Spleen (tissue), 11 donors: ENCODE measurements around the gene ADAT2. TPM values are rescaled to one million over a fixed set of nuclear protein-coding genes. Genes with fewer than 3 reads are reported as not detected.
"Not testable (repeated sequence)": the region's sequence is repeated elsewhere in the genome, so short reads cannot be mapped to it uniquely, and the experiment has no call there.

Experiments used
- DNase-seq: peaks from one replicate; pipeline ENCODE4 v3.0.0-alpha.2; 2020
- H3K27ac ChIP-seq, 8 donors: fragments of 200-600 bp; sonication (generic) in 7 of 8; 1 replicate in 4 of 8; 2 replicates in 4 of 8; pipeline versions ENCODE4 v1.5.0 to v1.8.0; 2016 to 2021; ENCODE audit warnings: inconsistent platforms in 4 of 8, mild to moderate bottlenecking in 4 of 8, moderate library complexity in 1 of 8
- H3K27me3 ChIP-seq, 7 donors: fragments of 200-600 bp; sonication (generic) in 6 of 7; replicated peaks in 1 of 7; 1 replicate in 4 of 7; 2 replicates in 3 of 7; pipeline versions ENCODE4 v1.5.0 to v1.8.0; 2016 to 2021; ENCODE audit warnings: inconsistent platforms in 3 of 7, mild to moderate bottlenecking in 1 of 7
- H3K36me3 ChIP-seq, 6 donors: fragments of 200-600 bp; sonication (generic) in 5 of 6; 1 replicate in 4 of 6; 2 replicates in 2 of 6; pipeline versions ENCODE4 v1.5.0 to v1.8.0; 2016 to 2021; ENCODE audit warnings: inconsistent platforms in 2 of 6
- H3K4me1 ChIP-seq, 6 donors: fragments of 200-600 bp; sonication (generic) in 5 of 6; 1 replicate in 3 of 6; 2 replicates in 3 of 6; pipeline versions ENCODE4 v1.5.0 to v1.8.0; 2016 to 2021; ENCODE audit warnings: inconsistent platforms in 3 of 6
- H3K4me3 ChIP-seq, 8 donors: fragments of 200-600 bp; sonication (generic) in 7 of 8; 1 replicate in 4 of 8; 2 replicates in 4 of 8; pipeline versions ENCODE4 v1.5.0 to v1.8.0; 2016 to 2021; ENCODE audit warnings: inconsistent platforms in 4 of 8, mild to moderate bottlenecking in 4 of 8, moderate library complexity in 2 of 8
- H3K9me3 ChIP-seq, 8 donors: fragments of 200-600 bp; sonication (generic) in 7 of 8; 1 replicate in 4 of 8; 2 replicates in 4 of 8; pipeline versions ENCODE4 v1.5.0 to v1.8.0; 2016 to 2021; ENCODE audit warnings: inconsistent platforms in 4 of 8
- POLR2A ChIP-seq, 3 donors: fragments of 450-650 bp; IDR thresholded peaks; one replicate each; pipeline ENCODE4 v1.5.1; 2017; ENCODE audit warnings: antibody characterized with exemption in 3 of 3, mild to moderate bottlenecking in 1 of 3
- POLR2AphosphoS5 ChIP-seq, 3 donors: sonication (generic); formaldehyde crosslinking; IDR thresholded peaks; one replicate each; pipeline ENCODE4 v1.5.1; 2017; ENCODE audit warnings: antibody characterized with exemption in 3 of 3
- WGBS, 5 donors: extraction: QIAGEN DNeasy Blood & Tissue Kit in 3 of 5; methylation state at CpG; one replicate each; pipeline versions ENCODE4 v1.1.5 to v1.1.7; 2013 to 2018; 5-methylcytosine and 5-hydroxymethylcytosine counted together
- intact Hi-C: fragments of 100-400 bp; cut with DNase I; formaldehyde crosslinking; loops from one replicate; pipeline ENCODE4 v1.15.0; 2023; ENCODE audit warnings: low total_unique reads
- polyA plus RNA-seq, 3 donors: library from polyadenylated mRNA; stranded (reverse); fragments of 200-250 nt; gene quantifications; one replicate each; pipeline ENCODE4 v1.2.1, GENCODE V29; 2013
- total RNA-seq, 7 donors: library from RNA; depleted of rRNA in 3 of 7; stranded (reverse); fragments of >200 nt in 3 of 7; fragmentation: NEBNext Ultra II Directional in 4 of 7; extraction: Animal tissue kit (Norgen Biotek cat#: 25700) in 4 of 7; gene quantifications; one replicate each; pipeline versions ENCODE4 v1.1.0 to v1.2.1, GENCODE V29; 2016 to 2021
- TF ChIP-seq, protein P1 (sequence below), 11 experiments: fragments of 200-600 bp in 7 of 11; fragments of 450-650 bp in 4 of 11; sonication (generic) in 4 of 11; IDR thresholded peaks in 8 of 11; conservative IDR thresholded peaks in 3 of 11; 1 replicate in 7 of 11; 2 replicates in 4 of 11; pipeline versions ENCODE4 v1.4.0 to v1.8.0; 2016 to 2021; ENCODE audit warnings: antibody characterized with exemption in 11 of 11, inconsistent platforms in 4 of 11, mild to moderate bottlenecking in 1 of 11
- donor health status: healthy with polysubstance abuse.
- donor health status: DM: no; HTN: no; CAD: no; lungs with moderate emphysema.
- donor health status: DM: no; HTN: no; CAD: no.
- donor health status: Bipolar disorder and iron deficiency.
- donor health status: healthy.
- donor health status: DM: no; HTN: no; CAD: no.
- donor health status: DM: yes; HTN: yes; CAD: no.

ADAT2 gene
- total and polyA plus RNA-seq, 10 donors = 5.4 to 17.8 (median 9.8) TPM

DNA sequence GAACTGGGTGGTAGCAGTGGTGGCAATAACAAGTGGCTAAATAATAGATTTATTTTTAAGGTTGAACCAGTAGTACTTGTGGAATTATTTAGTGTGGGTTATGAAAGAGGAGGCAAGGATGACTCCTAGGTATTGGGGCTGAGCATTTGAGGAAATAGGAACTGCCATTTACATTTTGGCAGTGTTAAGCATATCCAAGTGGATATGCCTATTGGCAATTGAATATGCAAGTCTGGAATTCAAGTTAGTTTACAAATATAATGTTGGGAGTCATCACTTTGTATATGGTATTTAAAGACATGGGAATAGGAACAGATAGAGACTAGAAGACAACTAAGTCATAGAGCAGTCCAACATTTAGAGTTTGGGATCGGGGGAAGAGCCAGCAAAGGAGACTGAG, 26.1 kb upstream of the ADAT2 start:
- intact Hi-C loops = no loop called here
- 91 to 100% (median 96%) methylated on average over 1 of the region's 1 CpG for WGBS, 5 donors
- Histone ChIP-seq H3K27me3 (no peaks in the 10 kb centered on the region), H3K9me3 (no peaks in the 10 kb centered on the region), H3K27ac (no peak overlapping the region), H3K4me1 (no peaks in the 10 kb centered on the region), H3K36me3 (peaks cover 4 to 100% (median 50%) of the 10 kb centered on the region in 6 donors), H3K4me3 (no peak overlapping the region)
- TF ChIP-seq POLR2AphosphoS5 (IDR thresholded peaks at IDR 0.05) = no peak
- TF ChIP-seq POLR2A (IDR thresholded peaks at IDR 0.05) = no peak
- TF ChIP-seq, protein P1, sequence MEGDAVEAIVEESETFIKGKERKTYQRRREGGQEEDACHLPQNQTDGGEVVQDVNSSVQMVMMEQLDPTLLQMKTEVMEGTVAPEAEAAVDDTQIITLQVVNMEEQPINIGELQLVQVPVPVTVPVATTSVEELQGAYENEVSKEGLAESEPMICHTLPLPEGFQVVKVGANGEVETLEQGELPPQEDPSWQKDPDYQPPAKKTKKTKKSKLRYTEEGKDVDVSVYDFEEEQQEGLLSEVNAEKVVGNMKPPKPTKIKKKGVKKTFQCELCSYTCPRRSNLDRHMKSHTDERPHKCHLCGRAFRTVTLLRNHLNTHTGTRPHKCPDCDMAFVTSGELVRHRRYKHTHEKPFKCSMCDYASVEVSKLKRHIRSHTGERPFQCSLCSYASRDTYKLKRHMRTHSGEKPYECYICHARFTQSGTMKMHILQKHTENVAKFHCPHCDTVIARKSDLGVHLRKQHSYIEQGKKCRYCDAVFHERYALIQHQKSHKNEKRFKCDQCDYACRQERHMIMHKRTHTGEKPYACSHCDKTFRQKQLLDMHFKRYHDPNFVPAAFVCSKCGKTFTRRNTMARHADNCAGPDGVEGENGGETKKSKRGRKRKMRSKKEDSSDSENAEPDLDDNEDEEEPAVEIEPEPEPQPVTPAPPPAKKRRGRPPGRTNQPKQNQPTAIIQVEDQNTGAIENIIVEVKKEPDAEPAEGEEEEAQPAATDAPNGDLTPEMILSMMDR (IDR thresholded peaks at IDR 0.05 in 8 of 11, conservative IDR thresholded peaks at IDR 0.05 in 3 of 11) = no peak
- DNase-seq = no peak

DNA sequence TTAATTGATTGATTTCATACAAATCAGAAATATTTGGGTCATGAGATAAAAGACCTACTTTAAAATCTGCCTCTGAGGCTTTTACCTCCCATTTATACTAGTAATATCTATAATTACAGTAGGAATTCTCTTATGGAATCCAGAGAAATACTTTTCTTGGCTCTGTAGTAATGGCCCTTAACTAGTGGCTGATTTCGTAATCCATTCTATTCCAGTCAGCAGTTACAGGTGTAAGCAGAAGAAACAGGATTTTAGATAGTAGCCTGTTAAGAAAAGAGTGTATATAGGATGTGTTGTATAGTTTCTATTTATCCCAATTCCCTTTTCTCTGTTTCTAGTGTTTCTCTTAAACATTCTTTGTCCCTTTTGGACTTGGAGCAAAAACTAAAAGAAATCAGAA, 21.3 kb upstream of the ADAT2 start:
- H3K27me3 ChIP-seq = no peaks in the 10 kb centered on the region
- H3K27ac ChIP-seq = no peak overlapping the region
- H3K36me3 ChIP-seq = peaks cover 4 to 76% (median 44%) of the 10 kb centered on the region in 6 donors
- TF ChIP-seq, protein P1 (IDR thresholded peaks at IDR 0.05 in 8 of 11, conservative IDR thresholded peaks at IDR 0.05 in 3 of 11) = no peak
- TF ChIP-seq POLR2A (IDR thresholded peaks at IDR 0.05) (no peak), POLR2AphosphoS5 (IDR thresholded peaks at IDR 0.05) (no peak)
- H3K9me3 ChIP-seq = no peaks in the 10 kb centered on the region
- H3K4me1 ChIP-seq = no peaks in the 10 kb centered on the region
- intact Hi-C loops = no loop called here
- no peak for DNase-seq
- H3K4me3 ChIP-seq = no peak overlapping the region
- WGBS, 5 donors = 95 to 98% (median 96%) methylated on average over 1 of the region's 1 CpG

GRCh38 chr6:143468823-143469222, 18.3 kb upstream of the ADAT2 start:
- intact Hi-C loops, H3K9me3 ChIP-seq, H3K27me3 ChIP-seq, DNase-seq, H3K4me1 ChIP-seq, H3K27ac ChIP-seq, H3K4me3 ChIP-seq: not testable (repeated sequence)
- 55 to 97% (median 94%) methylated on average over 2 of the region's 2 CpGs for WGBS, 5 donors
- H3K36me3 ChIP-seq = peaks cover 0 to 61% (median 19%) of the 10 kb centered on the region in 6 donors

DNA sequence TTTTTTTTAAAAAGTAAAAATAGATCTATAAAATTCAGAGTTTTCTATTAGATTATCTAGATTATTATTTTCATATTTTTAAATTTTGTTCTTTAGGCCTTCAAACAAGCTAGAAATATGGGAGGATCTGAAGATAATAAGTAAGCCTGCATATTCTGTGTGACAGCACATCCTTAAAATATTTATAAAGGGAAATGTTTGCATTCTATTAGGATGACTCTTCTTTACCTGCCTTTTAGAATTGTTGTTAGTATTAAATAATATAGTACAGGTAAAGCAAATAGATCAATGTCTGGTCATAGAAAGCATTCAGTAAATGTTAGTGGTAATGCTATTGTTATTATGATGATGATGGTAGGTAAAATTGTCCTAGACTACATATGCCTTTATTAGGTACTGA, 17.5 kb upstream of the ADAT2 start:
- H3K27me3 ChIP-seq = no peaks in the 10 kb centered on the region
- H3K4me3 ChIP-seq = no peak overlapping the region
- H3K9me3 ChIP-seq = no peaks in the 10 kb centered on the region
- TF ChIP-seq POLR2A (IDR thresholded peaks at IDR 0.05) (no peak), POLR2AphosphoS5 (IDR thresholded peaks at IDR 0.05) (no peak)
- TF ChIP-seq, protein P1 (IDR thresholded peaks at IDR 0.05 in 8 of 11, conservative IDR thresholded peaks at IDR 0.05 in 3 of 11) = no peak
- H3K4me1 ChIP-seq = peaks cover 0 to 6% (median 2%) of the 10 kb centered on the region in 6 donors
- no peak overlapping the region for H3K27ac ChIP-seq
- peaks cover 0 to 61% (median 15%) of the 10 kb centered on the region in 6 donors for H3K36me3 ChIP-seq
- no peak for DNase-seq
- intact Hi-C loops = no loop called here

DNA sequence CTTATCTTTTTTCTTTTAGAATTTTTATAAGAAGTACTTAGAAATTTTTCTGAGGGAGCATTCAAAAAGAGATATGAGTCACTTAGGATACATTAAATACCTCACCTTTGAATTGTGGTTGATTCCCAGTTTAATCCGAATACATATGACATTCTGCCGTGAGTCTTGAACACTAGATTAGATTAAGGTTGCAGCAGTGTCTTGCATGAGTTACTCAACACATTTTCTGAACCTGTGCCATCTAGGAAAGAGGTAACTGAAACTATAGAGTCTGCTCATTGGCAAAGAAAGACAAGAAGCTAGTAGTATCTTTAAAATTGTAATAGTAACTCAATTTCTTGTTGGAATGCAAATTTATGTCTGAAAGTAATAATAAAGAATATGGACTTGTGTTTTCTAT, 15.1 kb upstream of the ADAT2 start:
- Histone ChIP-seq H3K9me3 (no peaks in the 10 kb centered on the region), H3K36me3 (peaks cover 0 to 61% (median 16%) of the 10 kb centered on the region in 6 donors), H3K4me3 (no peak overlapping the region), H3K27ac (no peak overlapping the region), H3K4me1 (peaks cover 0 to 6% (median 2%) of the 10 kb centered on the region in 6 donors), H3K27me3 (no peaks in the 10 kb centered on the region)
- 93 to 99% (median 98%) methylated on average over 2 of the region's 2 CpGs for WGBS, 5 donors
- TF ChIP-seq, protein P1 (IDR thresholded peaks at IDR 0.05 in 8 of 11, conservative IDR thresholded peaks at IDR 0.05 in 3 of 11) = no peak
- TF ChIP-seq POLR2AphosphoS5 (IDR thresholded peaks at IDR 0.05) = no peak
- TF ChIP-seq POLR2A (IDR thresholded peaks at IDR 0.05) = no peak
- DNase-seq = no peak
- intact Hi-C loops = no loop called here
